DMS 273 (cell line): ENCODE measurements around the gene FHOD3.
A peak's percentile ranks its signal among the peaks of the same experiment; 100 is the strongest.

ENCODE experiments used
- DNase-seq: peaks from one replicate; lab custom pipeline; 2025; ENCODE audit not compliant: unreplicated experiment; lab: John Stamatoyannopoulos, UW

The FHOD3 gene

DNA sequence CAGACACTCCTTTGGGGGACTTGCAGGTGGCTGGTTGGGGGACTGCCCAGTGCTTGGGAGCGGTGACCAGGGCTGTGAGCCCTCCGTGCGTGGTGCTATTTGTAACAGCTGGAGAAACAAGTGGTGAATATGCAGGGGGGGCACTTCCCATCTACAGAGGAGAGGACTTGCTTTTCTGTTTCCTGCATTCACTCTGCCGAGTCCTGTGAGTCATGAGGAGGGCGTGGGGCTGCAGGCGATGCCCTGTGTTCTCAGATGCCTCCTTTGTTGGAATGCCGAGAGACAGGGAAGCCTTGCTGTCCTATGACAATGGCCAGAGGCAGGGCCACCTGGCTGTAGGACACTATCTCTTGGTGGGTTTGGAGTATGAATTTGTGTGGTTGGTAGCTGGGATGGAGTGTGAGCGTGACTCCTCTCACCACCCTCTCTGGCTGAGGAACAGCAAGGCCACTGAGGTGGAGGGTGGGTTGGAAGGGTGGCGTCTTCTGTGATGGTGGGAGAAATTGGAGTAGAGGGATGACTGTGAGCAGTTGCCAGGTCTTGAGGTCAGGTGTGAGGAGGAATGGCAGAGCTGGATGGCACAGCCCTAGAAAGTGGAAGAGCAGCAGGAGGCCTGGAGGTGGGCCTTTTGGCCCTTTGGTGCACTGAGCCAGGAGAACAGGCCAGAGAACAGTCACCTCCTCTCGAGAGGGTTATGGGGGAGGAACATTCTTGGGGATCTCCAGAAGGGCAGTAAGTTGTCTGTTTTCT is 24.3 kb downstream of the FHOD3 start:
- no peak for DNase-seq

DNA sequence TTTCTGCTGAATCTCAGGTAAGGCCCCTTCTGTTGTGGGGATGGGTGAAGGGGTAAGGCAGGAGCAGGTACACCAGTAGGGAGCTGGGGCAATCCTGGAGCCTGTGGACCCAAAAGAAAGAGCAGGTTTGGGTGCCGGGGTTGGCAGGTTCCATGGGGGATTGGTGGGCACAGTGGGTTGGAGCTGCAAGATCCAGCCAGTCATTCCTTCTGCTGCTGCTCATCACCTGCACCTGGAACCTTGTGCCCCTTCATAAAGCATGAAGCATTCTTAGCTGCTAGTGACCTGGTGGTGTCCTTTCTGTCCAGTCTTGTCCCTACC is 24.9 kb downstream of the FHOD3 start:
- DNase-seq = no peak

DNA sequence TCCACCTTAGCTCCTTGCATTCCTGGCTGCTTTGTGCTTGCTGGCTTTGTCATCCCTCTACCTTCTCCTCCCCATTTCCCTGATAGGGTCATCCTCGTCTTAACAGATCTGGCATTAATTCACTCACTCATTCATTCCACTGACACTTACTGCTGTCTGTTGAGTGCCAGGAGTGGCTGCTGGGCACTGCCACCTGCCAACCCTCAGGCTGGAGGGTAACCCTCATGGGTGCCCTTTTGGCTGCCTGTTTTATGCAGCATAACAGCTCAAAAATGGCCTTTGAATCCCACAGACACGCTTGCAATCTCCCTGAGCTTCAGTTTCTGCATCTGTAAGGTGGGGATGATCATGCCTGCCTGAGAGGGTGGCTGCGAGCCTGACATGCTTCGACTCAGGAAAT is 25.2 kb downstream of the FHOD3 start:
- DNase-seq = no peak

DNA sequence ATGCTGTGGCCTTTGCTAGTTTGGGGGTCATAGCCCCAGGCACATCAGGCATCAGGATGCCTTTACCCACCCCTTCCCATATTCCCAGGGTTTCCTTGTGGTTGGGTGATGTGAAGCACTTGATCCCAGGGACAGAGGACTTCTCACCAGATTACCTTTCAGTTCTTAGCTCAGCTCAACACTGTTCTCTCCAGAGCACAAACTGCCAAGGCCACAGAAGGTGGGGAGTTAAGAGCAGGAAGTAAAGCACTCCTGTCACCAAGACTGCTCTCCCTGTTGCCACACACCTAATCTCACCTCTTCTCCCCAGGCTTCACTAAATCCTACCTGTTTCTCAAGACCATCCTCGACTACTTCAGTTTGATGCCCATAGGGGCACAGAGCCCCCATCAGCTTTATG is 25.9 kb downstream of the FHOD3 start:
- no peak for DNase-seq

DNA sequence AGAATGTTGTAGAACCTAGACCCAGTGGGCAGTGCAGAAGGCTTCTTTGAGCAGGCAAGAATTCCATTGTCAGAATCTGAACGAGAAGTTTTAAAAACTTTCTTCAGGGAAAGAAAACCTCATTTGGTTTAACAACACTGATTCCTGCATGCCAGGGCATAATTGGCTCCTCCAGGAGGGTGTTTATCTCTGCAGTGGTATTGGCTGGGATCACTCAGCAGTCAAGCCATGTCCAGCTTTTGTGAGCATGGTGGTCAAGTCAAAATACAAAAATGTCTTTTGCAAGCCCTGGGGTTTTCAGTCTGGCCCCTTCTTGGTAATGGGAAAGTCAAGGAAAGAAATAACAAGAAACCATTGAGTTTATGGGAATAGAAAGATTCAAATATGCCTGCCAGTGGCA is 28.3 kb downstream of the FHOD3 start:
- no peak for DNase-seq

DNA sequence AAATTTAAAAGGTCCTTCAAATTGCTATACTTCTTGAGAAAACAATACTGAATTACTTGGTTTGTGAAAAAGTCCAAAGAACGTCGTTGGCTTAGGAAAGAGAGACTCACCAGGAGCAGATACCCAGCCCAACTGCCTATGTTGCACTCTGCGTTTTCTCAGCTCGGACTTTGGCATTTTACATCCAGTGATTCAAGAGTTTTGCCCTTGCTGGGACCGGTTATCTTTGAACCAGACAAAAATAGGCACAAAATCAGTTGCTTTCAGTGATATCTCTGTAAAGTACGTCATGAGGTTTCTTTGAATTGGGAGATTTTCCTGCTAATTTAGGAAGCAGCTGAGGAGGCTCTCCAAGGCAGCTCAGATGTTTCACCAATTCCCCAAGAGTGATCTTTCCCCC is 29.3 kb downstream of the FHOD3 start:
- no peak for DNase-seq

DNA sequence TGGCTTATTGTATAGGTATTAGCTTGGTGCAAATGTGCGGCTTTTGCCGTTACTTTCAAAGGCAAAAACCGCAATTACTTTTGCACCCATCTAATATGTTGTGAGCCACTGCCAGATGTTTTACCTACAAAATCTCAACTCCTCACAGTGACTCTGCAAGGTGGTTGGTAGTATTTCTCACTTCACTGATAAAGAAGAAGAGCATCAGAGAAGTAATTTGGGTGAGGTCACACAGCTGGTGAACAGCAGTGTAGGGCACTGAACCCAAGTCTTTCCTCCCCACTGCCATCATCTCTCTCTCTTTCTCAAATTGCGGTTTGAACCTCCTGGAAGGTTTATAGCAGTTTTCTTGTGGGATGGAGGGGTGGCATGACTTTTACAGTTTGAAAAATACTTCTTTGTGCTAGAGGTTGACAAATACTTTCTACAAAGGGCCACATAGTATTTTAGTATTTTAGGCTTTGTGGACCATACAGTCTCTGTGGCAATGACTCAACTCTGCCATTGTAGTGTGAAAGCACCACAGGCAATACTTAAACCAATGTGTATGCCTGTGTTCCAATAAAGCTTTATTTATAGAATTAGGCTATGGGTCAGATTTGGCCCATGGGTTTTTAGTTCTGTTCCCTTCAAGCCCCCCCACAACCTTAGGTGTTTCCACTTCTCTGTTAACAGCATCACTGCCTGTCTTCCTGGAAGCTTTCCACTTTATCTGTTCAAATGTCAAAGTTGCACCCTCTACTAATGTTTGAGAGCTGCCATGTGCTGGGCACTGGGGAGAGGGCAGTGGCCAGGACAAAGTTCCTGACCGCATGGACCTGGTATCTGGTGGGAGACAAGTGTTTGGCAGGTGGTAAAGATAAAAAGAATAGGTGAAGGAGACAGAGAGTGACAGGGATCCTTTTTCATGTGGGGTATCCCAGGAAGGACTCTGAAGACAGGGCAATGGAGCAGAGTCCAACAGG is 30.1 kb downstream of the FHOD3 start:
- DNase-seq = no peak

DNA sequence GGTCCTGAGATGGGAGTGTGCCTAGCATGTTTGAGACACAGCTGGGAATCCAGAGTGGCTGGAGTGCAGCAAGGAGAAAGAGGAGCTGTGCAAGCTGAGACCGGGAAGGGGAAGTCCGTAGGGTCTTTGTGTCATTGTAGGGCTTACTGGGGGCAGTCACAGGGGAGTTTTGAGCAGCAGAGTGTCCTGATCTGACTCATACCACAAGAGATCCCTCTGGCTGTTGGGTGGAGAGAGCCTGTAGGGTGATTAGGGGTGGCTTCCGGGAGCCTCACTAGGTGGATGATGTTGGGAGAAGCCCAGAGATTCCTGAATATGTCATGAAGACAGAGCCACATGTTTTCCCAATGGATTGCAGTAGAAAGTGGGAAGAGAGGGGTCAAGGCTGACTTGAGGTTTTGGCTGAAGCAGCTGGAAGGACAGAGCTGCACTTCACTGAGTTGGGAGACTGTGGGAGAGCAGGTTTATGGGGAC is 30.9 kb downstream of the FHOD3 start:
- no peak for DNase-seq

DNA sequence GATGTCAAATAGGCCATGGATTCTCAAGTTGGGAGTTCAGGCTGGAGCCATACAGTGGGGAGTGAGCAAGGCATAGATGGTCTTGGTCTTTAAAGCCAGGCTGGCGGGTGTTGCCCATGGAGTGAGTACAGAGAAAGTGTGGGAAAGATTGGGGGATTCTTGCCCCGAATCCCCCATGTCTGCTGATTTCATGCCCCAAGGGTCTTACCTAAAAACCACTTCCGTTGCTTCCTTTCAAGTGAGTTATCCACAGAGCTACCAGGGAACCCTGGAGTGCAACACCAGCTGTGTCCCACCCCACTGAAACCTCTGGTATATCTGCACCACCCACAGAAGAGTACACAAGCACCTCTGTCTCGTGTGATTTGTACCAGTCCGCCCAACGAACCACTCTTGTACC is 31.4 kb downstream of the FHOD3 start:
- no peak for DNase-seq

DNA sequence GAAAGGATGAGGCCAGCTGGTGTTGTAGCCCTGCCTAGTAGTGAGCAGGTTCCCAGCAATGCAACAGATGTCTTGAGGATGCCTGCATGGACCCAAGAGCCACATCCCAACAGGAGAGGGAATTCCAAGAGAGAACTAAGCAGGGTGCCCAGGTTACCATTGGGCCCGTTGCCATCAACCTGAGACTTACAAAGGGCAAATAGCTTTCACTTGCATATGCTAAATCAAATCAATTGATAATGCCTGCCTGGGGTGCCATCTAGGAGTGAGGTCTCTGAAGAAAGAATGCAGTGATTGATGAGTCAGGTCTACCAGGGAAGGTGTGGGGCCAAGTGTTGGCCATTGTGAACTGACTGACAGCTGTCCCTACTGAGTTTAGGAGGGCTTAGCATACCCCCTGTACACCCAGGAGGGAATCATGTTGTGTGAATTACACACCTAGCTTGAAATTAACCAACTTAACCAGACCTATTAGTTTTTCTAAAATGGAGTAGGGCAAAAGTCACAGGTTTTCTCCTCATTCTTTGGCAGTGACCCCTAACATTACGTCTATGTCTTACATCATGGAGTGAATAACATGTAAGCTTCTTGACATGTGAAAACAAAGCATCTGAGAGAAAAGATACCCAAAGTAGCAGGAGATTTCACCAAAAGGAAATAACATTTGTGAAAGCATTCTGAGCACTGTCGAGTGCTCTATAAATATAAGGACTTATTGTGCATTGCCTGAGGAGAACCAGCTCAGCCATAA is 32.3 kb downstream of the FHOD3 start:
- DNase-seq = peak; percentile 15

DNA sequence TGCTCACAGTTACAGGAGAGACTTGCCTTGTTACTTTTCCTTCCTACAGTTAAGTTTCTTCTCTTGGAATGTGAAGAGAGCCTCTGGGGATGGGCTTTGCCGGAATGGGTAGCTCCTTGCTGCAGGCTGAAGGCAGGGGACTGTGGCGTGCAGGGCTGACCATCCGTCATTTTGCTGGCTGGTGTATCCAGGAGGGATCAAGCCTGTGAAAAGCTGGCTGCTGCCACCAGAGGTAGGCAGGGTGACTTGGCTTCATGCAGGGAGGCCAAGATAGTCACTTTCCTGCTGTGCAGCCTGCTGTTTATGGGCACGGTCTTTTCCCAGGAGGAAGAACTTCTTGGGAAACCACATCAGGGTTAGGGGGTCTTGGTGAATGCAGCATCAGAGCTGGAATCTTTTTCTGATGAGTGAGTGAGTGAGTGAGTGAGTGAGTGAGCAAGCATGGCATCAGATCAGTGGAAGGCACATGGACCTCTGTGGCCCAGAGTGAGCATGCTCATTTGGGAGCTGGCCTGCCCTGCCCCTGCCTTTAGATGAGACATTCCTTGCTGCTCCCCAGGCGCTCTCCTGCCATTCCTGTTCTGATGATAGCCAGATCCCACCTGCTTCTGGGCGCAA is 33.0 kb downstream of the FHOD3 start:
- DNase-seq = no peak

DNA sequence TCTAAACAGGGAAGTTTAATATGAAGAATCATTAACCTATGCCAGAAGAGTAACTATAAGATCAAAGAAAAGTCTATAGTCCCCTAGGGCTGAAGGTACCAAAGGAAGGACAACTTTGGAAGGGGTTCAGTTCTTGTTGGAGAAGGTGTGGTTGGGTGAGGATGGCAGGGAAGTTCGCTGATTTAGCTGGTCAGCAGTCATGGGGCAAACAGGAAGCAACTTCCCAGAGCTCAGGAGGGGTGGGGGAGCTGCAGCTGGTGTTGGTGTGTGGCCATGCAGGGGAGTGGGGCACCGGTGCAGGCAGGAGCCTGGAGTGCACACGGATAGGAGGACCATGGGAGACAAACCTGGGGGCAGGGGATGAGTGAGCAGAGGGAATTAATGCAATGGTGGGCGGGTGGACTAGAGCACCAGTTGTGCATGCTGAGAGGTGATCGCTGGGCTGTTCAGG is 34.0 kb downstream of the FHOD3 start:
- no peak for DNase-seq

DNA sequence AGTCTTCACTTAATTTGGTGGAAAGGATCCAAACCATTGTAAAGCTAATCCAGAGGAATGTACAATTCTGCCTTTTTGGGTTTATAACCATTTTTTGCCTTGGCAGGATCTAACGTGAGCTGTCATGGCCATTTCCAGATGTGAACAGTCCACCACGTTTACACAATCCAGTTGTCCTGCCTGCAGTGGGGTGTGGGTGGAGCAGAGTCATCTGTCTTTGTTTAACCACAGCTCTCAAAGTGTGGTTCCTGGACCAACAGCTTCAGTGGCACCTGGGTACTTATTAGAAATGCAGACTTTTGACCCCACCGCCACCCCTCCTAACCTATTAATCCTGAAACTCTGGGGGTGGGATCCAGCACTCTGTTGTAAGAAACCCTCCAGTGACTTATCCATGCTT is 35.9 kb downstream of the FHOD3 start:
- no peak for DNase-seq

DNA sequence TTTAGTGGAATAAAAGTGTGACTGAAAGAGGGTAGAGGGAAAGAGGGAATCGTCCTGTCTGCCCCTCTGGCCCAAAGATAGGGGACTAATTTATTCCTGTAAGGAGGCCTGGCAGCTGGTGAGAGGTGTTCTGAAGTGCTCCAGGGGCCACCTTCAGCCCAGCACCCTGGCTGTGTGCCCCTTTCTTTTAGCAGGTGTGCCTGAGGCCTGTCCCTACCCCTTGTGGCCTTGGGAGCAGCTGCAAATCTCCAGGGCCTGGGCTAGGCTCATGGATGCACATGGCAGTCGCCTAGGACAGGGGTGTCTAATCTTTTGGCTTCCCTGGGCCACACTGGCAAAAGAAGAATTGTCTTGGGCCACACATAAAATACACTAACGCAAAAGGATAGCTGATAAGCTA is 37.3 kb downstream of the FHOD3 start:
- DNase-seq = peak; percentile 29

DNA sequence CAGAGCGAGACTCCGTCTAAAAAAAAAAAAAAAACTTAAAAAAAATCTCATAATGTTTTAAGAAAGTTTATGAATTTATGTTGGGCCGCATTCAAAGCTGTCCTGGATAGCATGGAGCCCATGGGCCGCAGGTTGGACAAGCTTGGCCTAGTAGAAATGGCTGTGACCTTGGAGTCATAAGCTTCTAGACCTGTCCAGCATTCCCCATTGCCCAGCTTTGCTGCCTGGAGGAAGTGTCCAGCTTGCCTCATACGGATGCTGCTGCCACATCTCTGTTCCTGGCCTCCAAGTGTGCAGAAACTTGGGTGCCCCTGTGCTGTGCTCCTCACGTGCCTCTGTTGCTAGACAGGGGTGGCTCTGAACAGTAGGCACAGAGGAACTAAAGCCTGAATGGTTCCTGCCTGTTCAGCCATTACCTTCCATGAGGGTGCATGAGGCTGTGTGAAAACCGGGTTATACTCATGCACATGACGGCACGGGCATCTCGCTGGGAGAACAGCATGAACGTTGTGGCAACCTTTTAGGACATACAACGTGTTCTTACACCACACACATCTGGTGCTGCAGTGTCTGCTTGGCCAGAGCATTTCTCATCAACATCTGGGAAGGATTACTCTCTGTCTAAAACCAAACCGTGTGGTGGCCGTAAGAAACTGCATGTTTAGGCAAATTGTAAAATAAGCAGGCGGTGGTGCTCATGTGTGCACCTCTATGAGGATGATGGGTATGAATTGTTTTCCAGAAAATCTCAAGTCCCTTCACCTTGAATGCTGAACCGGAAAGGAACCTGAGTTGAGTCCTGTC is 38.2 kb downstream of the FHOD3 start:
- DNase-seq = no peak

DNA sequence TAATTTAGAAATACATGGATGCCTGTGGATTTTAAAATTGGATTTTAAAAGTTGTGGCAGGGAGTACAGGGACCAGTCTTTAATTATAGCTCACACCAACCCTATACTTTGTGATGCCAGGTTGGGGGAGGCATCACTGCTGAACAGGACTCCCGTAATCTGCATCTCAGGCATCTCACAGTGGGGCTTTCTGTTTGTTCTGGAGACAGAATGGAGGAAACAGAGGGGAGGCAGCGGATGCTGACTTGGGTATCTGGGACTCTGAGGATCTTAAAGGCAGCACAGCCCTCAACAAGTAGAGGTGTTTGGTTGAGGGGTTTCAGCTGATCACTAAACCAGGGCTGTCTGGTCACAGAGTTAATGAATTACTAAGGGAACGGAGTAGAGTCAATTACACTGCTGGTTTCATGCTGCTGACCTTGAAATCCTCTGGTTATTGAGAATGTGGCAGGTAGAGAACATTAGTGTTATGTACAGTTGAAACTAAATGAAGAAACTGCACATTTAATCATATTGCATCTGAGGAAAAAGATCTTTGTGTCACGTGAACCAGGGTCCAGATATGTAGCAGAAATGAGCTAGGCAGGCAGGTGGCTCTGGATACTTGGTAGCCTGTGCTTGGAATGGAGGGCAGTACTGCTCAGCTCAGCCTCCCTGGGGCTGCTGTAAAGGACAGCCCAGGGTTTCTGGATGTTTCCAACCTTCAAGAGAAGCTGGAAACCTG is 40.3 kb downstream of the FHOD3 start:
- DNase-seq = no peak

DNA sequence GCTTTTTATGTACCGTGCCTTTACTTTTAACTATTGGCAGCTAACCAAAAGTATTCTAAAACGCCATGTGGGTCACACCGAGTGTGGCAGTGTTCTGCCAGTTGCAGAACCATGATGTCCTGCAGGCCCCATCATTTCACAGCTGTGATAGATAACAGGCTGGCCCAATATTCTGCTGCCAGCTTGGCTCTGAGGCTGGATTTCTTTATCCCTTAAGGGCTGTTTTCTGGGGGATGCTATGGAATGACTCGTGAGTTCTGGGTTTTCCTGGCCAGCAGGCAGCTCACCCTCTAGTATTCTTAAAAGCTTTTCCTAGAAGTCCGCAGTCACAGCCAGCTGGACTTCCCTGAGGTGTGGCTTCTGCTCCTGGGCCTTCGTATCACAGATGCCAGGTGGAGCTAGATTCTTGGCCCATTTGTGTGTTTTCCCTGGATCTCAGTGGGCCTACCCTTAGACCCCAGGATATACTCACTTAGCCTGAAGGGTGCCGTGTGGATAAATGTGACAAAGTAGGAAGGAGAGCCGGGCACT is 41.0 kb downstream of the FHOD3 start:
- peak; percentile 60 for DNase-seq

DNA sequence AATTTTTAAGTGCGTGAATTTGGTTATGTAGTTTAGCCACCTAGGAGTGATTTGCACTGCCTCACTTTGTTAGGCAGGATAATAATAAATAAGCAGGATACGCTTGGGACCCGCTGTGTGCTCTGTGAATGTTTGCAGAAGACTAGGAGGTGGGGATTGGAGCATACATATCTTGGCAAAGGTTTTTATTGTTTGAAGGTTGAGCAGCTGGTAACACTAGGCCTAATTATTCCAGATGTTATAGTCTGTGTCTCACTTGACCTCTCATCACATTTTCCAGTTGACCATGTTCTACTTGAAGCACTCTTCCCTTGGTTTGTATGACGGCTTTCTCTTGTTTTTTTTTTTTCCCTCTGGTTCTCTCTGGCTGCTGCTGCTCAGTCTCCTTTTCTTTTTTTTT is 42.7 kb downstream of the FHOD3 start:
- DNase-seq = no peak

DNA sequence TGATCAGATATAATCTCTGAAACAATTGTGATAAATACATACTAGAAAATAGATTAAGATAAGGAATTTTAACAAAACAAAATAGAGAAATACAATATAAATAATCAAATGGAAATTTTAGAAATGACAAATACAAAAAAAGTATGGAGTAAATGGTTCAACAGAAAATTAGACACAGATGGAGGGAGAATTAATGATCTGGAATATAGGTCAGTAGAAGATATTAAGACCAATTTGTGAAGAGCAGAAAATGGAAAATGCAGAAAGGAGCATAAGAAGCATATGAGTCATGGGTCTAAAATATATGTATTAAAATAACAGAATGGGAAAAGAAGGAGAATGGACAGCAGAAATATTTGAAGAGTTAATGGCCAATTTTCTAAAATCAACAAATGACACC is 44.4 kb downstream of the FHOD3 start:
- no peak for DNase-seq
